GM12878 (cell line): ENCODE data around the gene CREB5. TPM values are rescaled to one million over a fixed set of nuclear protein-coding genes. Genes with fewer than 3 reads are reported as not detected.

Experiments
- ATAC-seq: fragments of 200-7000 bp; cut with Tn5 transposase; 3 replicates; pipeline ENCODE4 v1.9.1; 2020; ENCODE audit warnings: mild to moderate bottlenecking, moderate library complexity
- BruUV-seq: library from RNA; stranded (reverse); fragments of 400-500 nt; replicated peaks from 2 replicates; lab custom pipeline; 2021; lab: Mats Ljungman, UMichigan
- CTCF ChIA-PET: fragments of 300-600 bp; sonication (Branson Sonifier 250); formaldehyde crosslinking; extraction: SDS; loops from one replicate; lab custom pipeline; 2021; ENCODE audit warnings: inconsistent platforms; lab: Yijun Ruan, JAX
- POLR2A ChIA-PET: fragments of 350-600 bp; formaldehyde crosslinking; extraction: SDS; loops from one replicate; lab custom pipeline; 2021; ENCODE audit warnings: inconsistent platforms; lab: Charles Lee
- RAD21 ChIA-PET: fragments of 300-600 bp; sonication (Branson Sonifier 250); formaldehyde crosslinking; loops from one replicate; lab custom pipeline; 2023; ENCODE audit warnings: antibody characterized with exemption; ENCODE audit not compliant: unreplicated experiment; lab: Charles Lee
- SMC1A ChIA-PET: fragments of 300-600 bp; sonication (Branson Sonifier 250); formaldehyde crosslinking; loops from one replicate; lab custom pipeline; 2023; ENCODE audit not compliant: unreplicated experiment, uncharacterized antibody; lab: Charles Lee
- DNase-seq: peaks from one replicate; pipeline ENCODE4 v3.0.0-alpha.2; 2011; ENCODE audit warnings: low read depth, low spot score
- FAIRE-seq: peaks from 3 replicates; lab custom pipeline; 2011; peaks lifted over from hg19 to GRCh38; lab: Jason Lieb, UNC
- H2AFZ ChIP-seq: 2 replicates; pipeline ENCODE4 v1.6.0; 2011; ENCODE audit warnings: low read depth, low read length, control low read depth; ENCODE audit not compliant: control insufficient read depth
- H3K27ac ChIP-seq: 2 replicates; pipeline ENCODE4 v1.5.1; 2011; ENCODE audit warnings: control low read depth; ENCODE audit not compliant: control insufficient read depth, insufficient read depth
- H3K27me3 ChIP-seq, 2 experiments: replicated peaks in 1 of 2; 2 replicates each; pipeline versions ENCODE4 v1.6.0 to v1.6.1; 2011; ENCODE audit warnings: low read length in 1 of 2; ENCODE audit not compliant: control insufficient read depth in 2 of 2, insufficient read depth in 2 of 2
- H3K36me3 ChIP-seq, 2 experiments: 2 replicates each; pipeline ENCODE4 v1.5.1; 2011; ENCODE audit warnings: low read length in 1 of 2; ENCODE audit not compliant: control insufficient read depth in 2 of 2, insufficient read depth in 2 of 2
- H3K4me1 ChIP-seq: 2 replicates; pipeline ENCODE4 v1.6.1; 2011; ENCODE audit warnings: mild to moderate bottlenecking, low read length, moderate library complexity, mixed read lengths; ENCODE audit not compliant: control insufficient read depth, insufficient read depth
- H3K4me2 ChIP-seq: 2 replicates; pipeline ENCODE4 v1.6.0; 2011; ENCODE audit warnings: control low read depth; ENCODE audit not compliant: control insufficient read depth, insufficient read depth
- H3K4me3 ChIP-seq: fragments of 200-600 bp; sonication (generic); 2 replicates; pipeline ENCODE4 v1.5.1; 2016
- H3K79me2 ChIP-seq: 2 replicates; pipeline ENCODE4 v1.6.0; 2011; ENCODE audit warnings: low read length; ENCODE audit not compliant: control insufficient read depth, insufficient read depth
- H3K9ac ChIP-seq: 2 replicates; pipeline ENCODE4 v1.8.0; 2011; ENCODE audit warnings: low read length, control low read depth, mixed read lengths; ENCODE audit not compliant: control insufficient read depth, insufficient read depth
- H3K9me3 ChIP-seq: replicated peaks from 3 replicates; pipeline ENCODE4 v1.5.1; 2011; ENCODE audit warnings: mild to moderate bottlenecking, low read length; ENCODE audit not compliant: control insufficient read depth, insufficient read depth
- H4K20me1 ChIP-seq: 2 replicates; pipeline ENCODE4 v1.6.0; 2011; ENCODE audit not compliant: control insufficient read depth, insufficient read depth
- BCL3 ChIP-seq: IDR thresholded peaks from 2 replicates; pipeline ENCODE4 v1.6.1; 2011; ENCODE audit warnings: borderline replicate concordance, low read depth, mild to moderate bottlenecking, moderate library complexity, low read length; ENCODE audit not compliant: insufficient read depth, poor library complexity, severe bottlenecking
- E4F1 ChIP-seq: fragments of 450-650 bp; IDR thresholded peaks from 2 replicates; pipeline ENCODE4 v1.6.1; 2018; ENCODE audit warnings: borderline replicate concordance, mild to moderate bottlenecking; ENCODE audit not compliant: partially characterized antibody
- NFIC ChIP-seq: IDR thresholded peaks from 2 replicates; pipeline ENCODE4 v1.6.1; 2012; ENCODE audit warnings: low read depth, mild to moderate bottlenecking, inconsistent platforms, low read length, moderate library complexity
- SMARCA5 ChIP-seq: fragments of 450-650 bp; IDR thresholded peaks from 2 replicates; pipeline ENCODE4 v1.6.1; 2017; ENCODE audit warnings: mild to moderate bottlenecking
- YY1 ChIP-seq: IDR thresholded peaks from 2 replicates; pipeline ENCODE4 v1.6.1; 2011; ENCODE audit warnings: low read depth, mild to moderate bottlenecking, low read length
- WGBS: methylation state at CpG from one replicate; pipeline ENCODE4 v1.1.6; 2016; ENCODE audit warnings: low lambda C conversion rate; ENCODE audit not compliant: insufficient replicate concordance, insufficient coverage; ENCODE audit errors: missing lambda C conversion rate; 5-methylcytosine and 5-hydroxymethylcytosine counted together
- in situ Hi-C: fragments of 300-500 bp; cut with MboI; formaldehyde crosslinking; loops from 9 replicates; pipeline ENCODE4 v1.14.3; 2018; ENCODE audit warnings: mixed read lengths
- intact Hi-C: fragments of 100-400 bp; cut with micrococcal nuclease; formaldehyde crosslinking; loops from one replicate; pipeline ENCODE4 v1.14.2; 2022; ENCODE audit not compliant: unreplicated experiment
- polyA plus RNA-seq, 11 experiments: library from polyadenylated mRNA; depleted of rRNA in 4 of 11; unstranded in 6 of 11; stranded (reverse) in 5 of 11; fragments of >200 nt; fragmentation: Nextera tagmentation in 4 of 11; fragmentation: Illumina TruSeq in 1 of 11; extraction: Ambion mirVana in 4 of 11; extraction: Trizol in 1 of 11; gene quantifications; 1 replicate in 1 of 11; 2 replicates in 10 of 11; pipeline versions ENCODE4 v1.2.1 to v1.2.3, GENCODE V29; 2011 to 2016; ENCODE audit warnings: inconsistent platforms in 2 of 11, missing spikeins in 2 of 11, low read depth in 1 of 11
- total RNA-seq, 4 experiments: library from RNA; depleted of rRNA in 3 of 4; stranded (reverse); fragments of >200 nt in 3 of 4; fragmentation: Illumina TruSeq in 1 of 4; extraction: Trizol in 1 of 4; gene quantifications; 2 replicates each; pipeline versions ENCODE4 v1.2.1 to v1.2.3, GENCODE V29; 2013 to 2021
- TF ChIP-seq, protein P1 (sequence below), 3 experiments: IDR thresholded peaks in 2 of 3; conservative IDR thresholded peaks in 1 of 3; 2 replicates each; pipeline ENCODE4 v1.5.1; 2011; ENCODE audit warnings: low read depth in 3 of 3, low read length in 3 of 3, mild to moderate bottlenecking in 3 of 3, control low read depth in 2 of 3, moderate library complexity in 2 of 3, inconsistent platforms in 1 of 3, mixed read lengths in 1 of 3; ENCODE audit not compliant: control insufficient read depth in 2 of 3, insufficient read depth in 1 of 3; ENCODE audit errors: extremely low read depth in 1 of 3
- TF ChIP-seq, protein P2 (sequence below): fragments of 450-650 bp; IDR thresholded peaks from 2 replicates; pipeline ENCODE4 v1.6.1; 2017; ENCODE audit warnings: mild to moderate bottlenecking, moderate library complexity

Gene CREB5
- total and polyA plus RNA-seq, 10 of the 15 experiments (the other 5 are each of a cell fraction or from before 2014, with no cell fraction given) = 12.9 to 74.1 (median 53.0) TPM

DNA sequence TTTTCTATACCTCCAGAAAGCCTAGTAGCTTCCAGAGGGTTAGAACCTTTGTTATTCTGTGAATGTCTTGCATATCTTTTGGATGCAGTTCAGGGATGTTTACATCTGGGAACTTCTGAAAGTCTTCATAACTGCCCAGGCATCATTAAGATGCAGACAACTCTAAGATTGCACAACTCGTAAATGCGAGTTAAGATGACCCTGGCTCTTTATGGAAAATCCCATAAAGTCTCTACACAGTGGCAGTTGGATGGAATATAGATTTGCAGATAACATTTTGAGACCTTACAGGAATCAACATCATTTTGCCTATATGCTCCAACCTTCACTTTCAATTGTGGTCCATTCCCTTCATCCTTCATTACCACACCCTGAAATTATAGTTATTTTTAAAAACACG lies 151.7 kb downstream of the CREB5 start (continued):
- TF ChIP-seq E4F1 = no peak
- TF ChIP-seq, protein P1, sequence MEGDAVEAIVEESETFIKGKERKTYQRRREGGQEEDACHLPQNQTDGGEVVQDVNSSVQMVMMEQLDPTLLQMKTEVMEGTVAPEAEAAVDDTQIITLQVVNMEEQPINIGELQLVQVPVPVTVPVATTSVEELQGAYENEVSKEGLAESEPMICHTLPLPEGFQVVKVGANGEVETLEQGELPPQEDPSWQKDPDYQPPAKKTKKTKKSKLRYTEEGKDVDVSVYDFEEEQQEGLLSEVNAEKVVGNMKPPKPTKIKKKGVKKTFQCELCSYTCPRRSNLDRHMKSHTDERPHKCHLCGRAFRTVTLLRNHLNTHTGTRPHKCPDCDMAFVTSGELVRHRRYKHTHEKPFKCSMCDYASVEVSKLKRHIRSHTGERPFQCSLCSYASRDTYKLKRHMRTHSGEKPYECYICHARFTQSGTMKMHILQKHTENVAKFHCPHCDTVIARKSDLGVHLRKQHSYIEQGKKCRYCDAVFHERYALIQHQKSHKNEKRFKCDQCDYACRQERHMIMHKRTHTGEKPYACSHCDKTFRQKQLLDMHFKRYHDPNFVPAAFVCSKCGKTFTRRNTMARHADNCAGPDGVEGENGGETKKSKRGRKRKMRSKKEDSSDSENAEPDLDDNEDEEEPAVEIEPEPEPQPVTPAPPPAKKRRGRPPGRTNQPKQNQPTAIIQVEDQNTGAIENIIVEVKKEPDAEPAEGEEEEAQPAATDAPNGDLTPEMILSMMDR (IDR thresholded peaks at IDR 0.05 in 2 of 3, conservative IDR thresholded peaks at IDR 0.05 in 1 of 3; ENCODE audit: control insufficient read depth in 2 of 3, extremely low read depth in 1 of 3, insufficient read depth in 1 of 3, low read depth in 3 of 3, low read length in 3 of 3) = no peak
- TF ChIP-seq YY1 = no peak
- no peak for TF ChIP-seq SMARCA5

DNA sequence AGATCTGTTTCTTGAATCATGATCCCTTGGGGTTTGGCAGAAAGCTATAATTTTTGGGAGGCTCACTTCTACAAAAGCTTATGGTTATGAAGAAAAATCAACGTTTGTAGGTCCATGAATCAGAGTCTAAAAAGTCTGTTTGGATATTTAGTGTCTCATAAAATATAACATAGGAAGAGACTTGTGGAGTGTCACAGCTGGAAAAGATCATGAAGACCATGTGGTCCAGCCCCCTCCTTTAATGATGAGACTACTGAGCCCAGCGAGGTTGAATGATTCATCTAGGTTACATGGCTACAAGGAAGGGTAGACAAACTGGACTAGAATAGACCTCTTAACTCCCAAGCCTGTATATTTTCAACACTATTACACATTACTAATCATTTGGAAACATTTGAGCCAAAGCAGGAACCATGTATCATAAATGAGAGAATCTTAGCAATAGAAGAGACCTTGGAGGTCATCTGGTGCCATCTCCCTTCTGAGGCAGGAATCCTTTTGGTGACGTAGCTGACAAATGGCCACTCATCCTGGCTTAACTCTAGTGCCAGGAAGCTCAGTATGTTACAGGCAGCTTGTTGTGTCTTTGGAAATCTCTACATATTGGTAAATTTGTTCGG lies 152.5 kb downstream of the CREB5 start:
- Histone ChIP-seq H3K79me2 (no peaks in the 10 kb centered on the region), H3K27me3 (no peaks in the 10 kb centered on the region; a peak in 1 of 4 replicates), H2AFZ (no peak overlapping the region), H3K36me3 (no peaks in the 10 kb centered on the region), H3K4me2 (no peak overlapping the region), H3K27ac (no peak overlapping the region), H3K9me3 (no peaks in the 10 kb centered on the region), H3K4me3 (no peak overlapping the region), H3K9ac (no peak overlapping the region), H4K20me1 (no peaks in the 10 kb centered on the region), H3K4me1 (peaks cover under 1% of the 10 kb centered on the region; the same call in 1 of the 2 replicates)
- ATAC-seq = no peak
- TF ChIP-seq BCL3 (peak; percentile 90), NFIC (0 out of 2 replicates have a peak, but pooled peaks have one; percentile 23)
- TF ChIP-seq, protein P2, sequence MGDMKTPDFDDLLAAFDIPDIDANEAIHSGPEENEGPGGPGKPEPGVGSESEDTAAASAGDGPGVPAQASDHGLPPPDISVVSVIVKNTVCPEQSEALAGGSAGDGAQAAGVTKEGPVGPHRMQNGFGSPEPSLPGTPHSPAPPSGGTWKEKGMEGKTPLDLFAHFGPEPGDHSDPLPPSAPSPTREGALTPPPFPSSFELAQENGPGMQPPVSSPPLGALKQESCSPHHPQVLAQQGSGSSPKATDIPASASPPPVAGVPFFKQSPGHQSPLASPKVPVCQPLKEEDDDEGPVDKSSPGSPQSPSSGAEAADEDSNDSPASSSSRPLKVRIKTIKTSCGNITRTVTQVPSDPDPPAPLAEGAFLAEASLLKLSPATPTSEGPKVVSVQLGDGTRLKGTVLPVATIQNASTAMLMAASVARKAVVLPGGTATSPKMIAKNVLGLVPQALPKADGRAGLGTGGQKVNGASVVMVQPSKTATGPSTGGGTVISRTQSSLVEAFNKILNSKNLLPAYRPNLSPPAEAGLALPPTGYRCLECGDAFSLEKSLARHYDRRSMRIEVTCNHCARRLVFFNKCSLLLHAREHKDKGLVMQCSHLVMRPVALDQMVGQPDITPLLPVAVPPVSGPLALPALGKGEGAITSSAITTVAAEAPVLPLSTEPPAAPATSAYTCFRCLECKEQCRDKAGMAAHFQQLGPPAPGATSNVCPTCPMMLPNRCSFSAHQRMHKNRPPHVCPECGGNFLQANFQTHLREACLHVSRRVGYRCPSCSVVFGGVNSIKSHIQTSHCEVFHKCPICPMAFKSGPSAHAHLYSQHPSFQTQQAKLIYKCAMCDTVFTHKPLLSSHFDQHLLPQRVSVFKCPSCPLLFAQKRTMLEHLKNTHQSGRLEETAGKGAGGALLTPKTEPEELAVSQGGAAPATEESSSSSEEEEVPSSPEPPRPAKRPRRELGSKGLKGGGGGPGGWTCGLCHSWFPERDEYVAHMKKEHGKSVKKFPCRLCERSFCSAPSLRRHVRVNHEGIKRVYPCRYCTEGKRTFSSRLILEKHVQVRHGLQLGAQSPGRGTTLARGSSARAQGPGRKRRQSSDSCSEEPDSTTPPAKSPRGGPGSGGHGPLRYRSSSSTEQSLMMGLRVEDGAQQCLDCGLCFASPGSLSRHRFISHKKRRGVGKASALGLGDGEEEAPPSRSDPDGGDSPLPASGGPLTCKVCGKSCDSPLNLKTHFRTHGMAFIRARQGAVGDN = no peak
- ChIA-PET CTCF (interaction anchor here (0.6 kb wide), 1 partner anchor 9 kb away, joined by 3 read pairs; no protein-coding TSS in a partner anchor), SMC1A (interaction anchor here (0.6 to 12.6 kb wide), 9 partner anchors 8 to 177 kb away, joined by 3 to 101 read pairs (median 4); no protein-coding TSS in a partner anchor), RAD21 (interaction anchor here (1.0 to 1.5 kb wide), 3 partner anchors 10 to 176 kb away, joined by 3 to 8 read pairs (median 6); no protein-coding TSS in a partner anchor), POLR2A (interaction anchor here (0.7 kb wide), 2 partner anchors 15 to 87 kb away, joined by 3 read pairs; no protein-coding TSS in a partner anchor)
- in situ Hi-C loops (no loop called here), intact Hi-C loops (no loop called here)
- no TSS peak for BruUV-seq
- DNase-seq = no peak
- 43% methylated on average over 4 of the region's 4 CpGs for WGBS
- FAIRE-seq = no peak
